ENCODE results near the gene STK32C. TPM values are rescaled to one million over a fixed set of nuclear protein-coding genes. Genes with fewer than 3 reads are reported as not detected.
A peak's percentile ranks its signal among the peaks of the same experiment; 100 is the strongest.

Gene STK32C
- total and polyA plus RNA-seq, 10 donors, result 9.6 to 27.8 (median 15.7) TPM

DNA sequence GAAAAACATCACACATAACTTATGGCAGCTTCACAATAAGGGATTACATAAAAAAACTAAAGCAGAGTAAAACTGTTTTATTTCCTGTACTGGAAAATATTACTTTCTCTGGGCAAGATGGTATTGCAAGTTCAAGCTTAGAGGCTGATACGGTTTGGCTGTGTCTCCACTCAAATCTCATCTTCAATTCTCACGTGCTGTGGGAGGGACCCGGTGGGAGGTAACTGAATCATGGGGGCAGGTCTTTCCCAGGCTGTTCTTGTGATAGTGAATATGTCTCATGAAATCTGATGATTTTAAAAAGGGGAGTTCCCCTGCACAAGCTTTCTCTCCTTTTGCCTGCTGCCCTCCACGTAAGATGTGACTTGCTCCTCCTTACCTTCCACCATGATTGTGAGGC lies 19.2 kb upstream of the STK32C start:
- intact Hi-C loops (cut with DNase I; ENCODE audit: low total_unique reads), result no loop called here
- H3K9me3 ChIP-seq, result no peaks in the 10 kb centered on the region
- 75 to 82% (median 77%) methylated on average over 4 of the region's 4 CpGs for WGBS, 5 donors
- no peak for TF ChIP-seq POLR2AphosphoS5 (IDR thresholded peaks at IDR 0.05)
- no peak for TF ChIP-seq POLR2A (IDR thresholded peaks at IDR 0.05)
- TF ChIP-seq, protein P1, sequence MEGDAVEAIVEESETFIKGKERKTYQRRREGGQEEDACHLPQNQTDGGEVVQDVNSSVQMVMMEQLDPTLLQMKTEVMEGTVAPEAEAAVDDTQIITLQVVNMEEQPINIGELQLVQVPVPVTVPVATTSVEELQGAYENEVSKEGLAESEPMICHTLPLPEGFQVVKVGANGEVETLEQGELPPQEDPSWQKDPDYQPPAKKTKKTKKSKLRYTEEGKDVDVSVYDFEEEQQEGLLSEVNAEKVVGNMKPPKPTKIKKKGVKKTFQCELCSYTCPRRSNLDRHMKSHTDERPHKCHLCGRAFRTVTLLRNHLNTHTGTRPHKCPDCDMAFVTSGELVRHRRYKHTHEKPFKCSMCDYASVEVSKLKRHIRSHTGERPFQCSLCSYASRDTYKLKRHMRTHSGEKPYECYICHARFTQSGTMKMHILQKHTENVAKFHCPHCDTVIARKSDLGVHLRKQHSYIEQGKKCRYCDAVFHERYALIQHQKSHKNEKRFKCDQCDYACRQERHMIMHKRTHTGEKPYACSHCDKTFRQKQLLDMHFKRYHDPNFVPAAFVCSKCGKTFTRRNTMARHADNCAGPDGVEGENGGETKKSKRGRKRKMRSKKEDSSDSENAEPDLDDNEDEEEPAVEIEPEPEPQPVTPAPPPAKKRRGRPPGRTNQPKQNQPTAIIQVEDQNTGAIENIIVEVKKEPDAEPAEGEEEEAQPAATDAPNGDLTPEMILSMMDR (IDR thresholded peaks at IDR 0.05 in 8 of 11, conservative IDR thresholded peaks at IDR 0.05 in 3 of 11), result no peak
- peaks cover 0 to 54% (median 4%) of the 10 kb centered on the region in 6 donors for H3K36me3 ChIP-seq
- no peak overlapping the region for H3K4me3 ChIP-seq
- H3K4me1 ChIP-seq, result peaks cover 11 to 55% (median 38%) of the 10 kb centered on the region in 6 donors
- DNase-seq, result no peak
- no peaks in the 10 kb centered on the region for H3K27me3 ChIP-seq (replicated peaks in 1 of 7)
- H3K27ac ChIP-seq, result no peak overlapping the region

DNA sequence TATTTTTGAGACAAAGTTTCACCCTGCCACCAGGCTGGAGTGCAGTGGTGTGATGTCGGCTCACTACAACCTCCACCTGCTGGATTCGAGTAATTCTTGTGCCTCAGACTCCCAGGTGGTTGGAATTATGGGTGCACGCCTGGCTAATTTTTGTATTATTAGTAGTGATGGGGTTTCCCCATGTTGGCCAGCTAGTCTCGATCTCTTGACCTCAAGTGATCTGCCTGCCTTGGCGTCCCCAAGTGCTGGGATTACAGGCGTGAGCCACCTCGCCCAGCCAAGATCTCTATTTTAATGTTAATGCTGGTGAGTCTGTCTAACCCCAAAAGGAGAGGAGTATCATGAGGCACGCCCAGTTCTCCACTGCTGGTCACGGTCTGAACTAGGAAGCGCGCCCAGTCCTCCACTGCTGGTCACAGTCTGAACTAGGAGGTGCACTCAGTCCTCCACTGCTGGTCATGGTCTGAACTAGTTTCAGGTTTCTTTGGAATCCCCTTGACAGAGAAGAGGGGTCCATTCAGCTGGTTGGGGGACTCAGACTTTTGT lies 18.7 kb upstream of the STK32C start:
- Histone ChIP-seq H3K9me3 (no peaks in the 10 kb centered on the region), H3K27ac (no peak overlapping the region), H3K27me3 (replicated peaks in 1 of 7) (no peaks in the 10 kb centered on the region), H3K4me3 (no peak overlapping the region), H3K36me3 (peaks cover 0 to 54% (median 4%) of the 10 kb centered on the region in 6 donors), H3K4me1 (peaks cover 11 to 55% (median 38%) of the 10 kb centered on the region in 6 donors)
- intact Hi-C loops (cut with DNase I; ENCODE audit: low total_unique reads), result no loop called here
- DNase-seq, result no peak
- TF ChIP-seq POLR2A (IDR thresholded peaks at IDR 0.05) (no peak), POLR2AphosphoS5 (IDR thresholded peaks at IDR 0.05) (no peak)
- TF ChIP-seq, protein P1 (IDR thresholded peaks at IDR 0.05 in 8 of 11, conservative IDR thresholded peaks at IDR 0.05 in 3 of 11), result no peak
- WGBS, 5 donors, result 81 to 88% (median 87%) methylated on average over 11 of the region's 11 CpGs

DNA sequence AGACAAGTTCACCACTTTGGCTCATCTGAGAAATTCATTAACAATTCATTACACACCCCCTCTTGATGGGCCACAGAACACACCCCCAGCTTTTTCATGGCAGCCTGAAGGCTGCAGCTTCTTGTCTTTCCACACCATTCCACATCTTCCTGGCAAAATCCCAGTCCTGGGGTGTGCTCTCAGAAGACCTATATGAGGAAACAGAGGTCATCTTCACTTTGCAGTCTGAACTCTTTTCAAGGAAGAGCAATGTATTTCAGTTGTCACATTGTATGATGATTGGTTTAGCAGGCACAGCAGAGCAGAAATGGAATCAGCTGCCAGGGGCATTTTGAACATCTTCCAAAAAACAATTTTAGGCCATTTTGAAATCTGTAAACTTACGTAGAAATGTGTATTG lies 16.4 kb upstream of the STK32C start:
- Histone ChIP-seq H3K36me3 (peaks cover 0 to 54% (median 4%) of the 10 kb centered on the region in 6 donors), H3K27me3 (replicated peaks in 1 of 7) (no peaks in the 10 kb centered on the region), H3K4me3 (no peak overlapping the region), H3K4me1 (peaks cover 2 to 33% (median 19%) of the 10 kb centered on the region in 6 donors), H3K9me3 (no peaks in the 10 kb centered on the region), H3K27ac (no peak overlapping the region)
- intact Hi-C loops (cut with DNase I; ENCODE audit: low total_unique reads), result no loop called here
- TF ChIP-seq POLR2AphosphoS5 (IDR thresholded peaks at IDR 0.05) (no peak), POLR2A (IDR thresholded peaks at IDR 0.05) (no peak)
- TF ChIP-seq, protein P1 (IDR thresholded peaks at IDR 0.05 in 8 of 11, conservative IDR thresholded peaks at IDR 0.05 in 3 of 11), result no peak
- DNase-seq, result peak; percentile 19
- 86 to 95% (median 95%) methylated on average over 1 of the region's 1 CpG for WGBS, 5 donors

DNA sequence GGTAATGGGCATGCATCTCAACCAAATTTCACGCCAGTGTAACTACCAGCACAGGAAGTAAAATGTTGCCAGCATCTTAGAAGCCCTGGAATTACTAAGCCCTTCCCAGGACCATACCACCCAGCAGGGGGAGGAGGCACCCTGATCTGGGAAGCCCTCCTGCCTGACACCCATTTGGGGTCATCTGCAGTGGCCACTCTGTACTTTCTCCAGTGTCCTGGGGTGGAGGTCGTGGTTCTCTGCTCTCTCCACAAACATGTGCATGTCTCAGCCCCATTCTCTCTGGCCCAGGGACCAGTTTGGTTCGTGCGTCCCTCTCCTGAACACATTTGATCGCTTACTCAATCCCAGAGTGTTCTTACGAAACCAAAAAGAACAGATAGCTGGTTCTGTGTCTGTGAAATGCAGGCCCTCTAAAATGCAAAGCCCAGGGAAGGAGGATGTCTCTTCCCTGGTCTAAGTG lies 14.9 kb upstream of the STK32C start:
- no peak for DNase-seq
- Histone ChIP-seq H3K27ac (peak overlapping the region in 2 of 8 donors; percentile 3 to 24), H3K36me3 (peaks cover 0 to 41% (median 4%) of the 10 kb centered on the region in 6 donors), H3K9me3 (no peaks in the 10 kb centered on the region), H3K27me3 (replicated peaks in 1 of 7) (no peaks in the 10 kb centered on the region), H3K4me3 (no peak overlapping the region), H3K4me1 (peaks cover 0 to 17% (median 5%) of the 10 kb centered on the region in 6 donors)
- intact Hi-C loops (cut with DNase I; ENCODE audit: low total_unique reads), result no loop called here
- WGBS, 5 donors, result 46 to 71% (median 59%) methylated on average over 6 of the region's 6 CpGs
- TF ChIP-seq POLR2A (IDR thresholded peaks at IDR 0.05), result no peak
- no peak for TF ChIP-seq POLR2AphosphoS5 (IDR thresholded peaks at IDR 0.05)
- TF ChIP-seq, protein P1 (IDR thresholded peaks at IDR 0.05 in 8 of 11, conservative IDR thresholded peaks at IDR 0.05 in 3 of 11), result no peak

Measured in spleen (tissue), 11 donors.